Gastroesophageal sphincter (tissue), 4 donors: ENCODE results near the gene CDH13. TPM values are rescaled to one million over a fixed set of nuclear protein-coding genes. Genes with fewer than 3 reads are reported as not detected.

Experiments
- ATAC-seq: fragments of 150-250 bp; one replicate; pipeline ENCODE4 v1.9.1; 2016; ENCODE audit warnings: mild to moderate bottlenecking, moderate library complexity
- H3K27ac ChIP-seq, 4 donors: fragments of 200-600 bp; sonication (generic) in 3 of 4; 1 replicate in 3 of 4; 2 replicates in 1 of 4; pipeline ENCODE4 v1.5.1; 2016 to 2019
- H3K27me3 ChIP-seq: fragments of 200-600 bp; sonication (generic); one replicate; pipeline ENCODE4 v1.5.1; 2019
- H3K36me3 ChIP-seq, 2 donors: fragments of 200-600 bp; sonication (generic); one replicate each; pipeline ENCODE4 v1.5.1; 2019; ENCODE audit warnings: control low read depth in 1 of 2
- H3K4me1 ChIP-seq, 3 donors: fragments of 200-600 bp; sonication (generic); 1 replicate in 2 of 3; 2 replicates in 1 of 3; pipeline ENCODE4 v1.5.1; 2016 to 2019; ENCODE audit warnings: control low read depth in 2 of 3
- H3K4me3 ChIP-seq, 2 donors: fragments of 200-600 bp; sonication (generic); one replicate each; pipeline ENCODE4 v1.5.1; 2019; ENCODE audit warnings: mild to moderate bottlenecking in 1 of 2, moderate library complexity in 1 of 2
- H3K9me3 ChIP-seq, 3 donors: fragments of 200-600 bp; sonication (generic); one replicate each; pipeline ENCODE4 v1.5.1; 2017 to 2019; ENCODE audit warnings: control low read depth in 2 of 3
- EP300 ChIP-seq: sonication (generic); formaldehyde crosslinking; IDR thresholded peaks from one replicate; pipeline ENCODE4 v1.6.1; 2017; ENCODE audit warnings: antibody characterized with exemption, mild to moderate bottlenecking
- POLR2A ChIP-seq, 2 donors: fragments of 450-650 bp; IDR thresholded peaks; one replicate each; pipeline ENCODE4 v1.6.1; 2017; ENCODE audit warnings: antibody characterized with exemption in 2 of 2, mild to moderate bottlenecking in 2 of 2, moderate library complexity in 1 of 2
- POLR2AphosphoS5 ChIP-seq: sonication (generic); formaldehyde crosslinking; IDR thresholded peaks from one replicate; pipeline ENCODE4 v1.6.1; 2017; ENCODE audit warnings: antibody characterized with exemption
- WGBS, 2 donors: methylation state at CpG; one replicate each; pipeline ENCODE4 v1.1.5; 2018; ENCODE audit warnings: low coverage in 1 of 2; 5-methylcytosine and 5-hydroxymethylcytosine counted together
- total RNA-seq, 4 donors: library from RNA; depleted of rRNA; stranded (reverse); fragments of >200 nt; gene quantifications; one replicate each; pipeline ENCODE4 v1.1.0, GENCODE V29; 2016
- TF ChIP-seq, protein P1 (sequence below), 4 experiments: fragments of 200-600 bp in 2 of 4; fragments of 450-650 bp in 2 of 4; sonication (generic) in 1 of 4; IDR thresholded peaks; one replicate each; pipeline ENCODE4 v1.5.1; 2017 to 2019; ENCODE audit warnings: antibody characterized with exemption in 4 of 4, mild to moderate bottlenecking in 2 of 4, moderate library complexity in 2 of 4

Gene CDH13
- total RNA-seq, 4 donors from 2014 or later, result 4.2 to 22.3 (median 11.4) TPM

DNA sequence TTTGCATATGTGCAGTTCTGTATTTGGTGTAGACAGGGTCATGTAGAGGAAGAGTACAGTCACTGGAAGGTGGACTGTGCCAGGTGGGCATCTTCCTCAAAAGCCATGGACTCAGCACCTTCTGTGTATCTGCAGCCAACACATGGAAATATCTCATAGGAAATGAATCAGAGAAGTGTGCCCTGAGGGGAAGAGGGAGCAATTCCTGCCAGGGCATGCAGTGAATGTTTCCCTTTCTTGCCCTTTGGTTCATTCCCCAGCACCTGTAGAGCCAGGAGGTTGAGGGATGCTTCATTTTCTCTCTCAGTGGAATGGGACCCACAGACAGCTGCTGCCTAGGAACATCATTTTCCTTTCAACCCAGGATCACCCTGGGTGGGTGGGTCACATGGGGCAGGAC is 1034.9 kb downstream of the CDH13 start:
- TF ChIP-seq, protein P1, sequence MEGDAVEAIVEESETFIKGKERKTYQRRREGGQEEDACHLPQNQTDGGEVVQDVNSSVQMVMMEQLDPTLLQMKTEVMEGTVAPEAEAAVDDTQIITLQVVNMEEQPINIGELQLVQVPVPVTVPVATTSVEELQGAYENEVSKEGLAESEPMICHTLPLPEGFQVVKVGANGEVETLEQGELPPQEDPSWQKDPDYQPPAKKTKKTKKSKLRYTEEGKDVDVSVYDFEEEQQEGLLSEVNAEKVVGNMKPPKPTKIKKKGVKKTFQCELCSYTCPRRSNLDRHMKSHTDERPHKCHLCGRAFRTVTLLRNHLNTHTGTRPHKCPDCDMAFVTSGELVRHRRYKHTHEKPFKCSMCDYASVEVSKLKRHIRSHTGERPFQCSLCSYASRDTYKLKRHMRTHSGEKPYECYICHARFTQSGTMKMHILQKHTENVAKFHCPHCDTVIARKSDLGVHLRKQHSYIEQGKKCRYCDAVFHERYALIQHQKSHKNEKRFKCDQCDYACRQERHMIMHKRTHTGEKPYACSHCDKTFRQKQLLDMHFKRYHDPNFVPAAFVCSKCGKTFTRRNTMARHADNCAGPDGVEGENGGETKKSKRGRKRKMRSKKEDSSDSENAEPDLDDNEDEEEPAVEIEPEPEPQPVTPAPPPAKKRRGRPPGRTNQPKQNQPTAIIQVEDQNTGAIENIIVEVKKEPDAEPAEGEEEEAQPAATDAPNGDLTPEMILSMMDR (IDR thresholded peaks at IDR 0.05), result no peak
- no peak for TF ChIP-seq EP300
- no peak for TF ChIP-seq POLR2AphosphoS5
- no peak for TF ChIP-seq POLR2A (IDR thresholded peaks at IDR 0.05)
- Histone ChIP-seq H3K4me3 (no peak overlapping the region), H3K4me1 (no peaks in the 10 kb centered on the region), H3K27ac (no peak overlapping the region), H3K36me3 (no peaks in the 10 kb centered on the region), H3K9me3 (peaks cover 0 to 17% (median 0%) of the 10 kb centered on the region in 3 donors), H3K27me3 (no peaks in the 10 kb centered on the region)
- no peak for ATAC-seq

- 83 to 88% methylated on average over 1 to 2 of the region's 2 CpGs for WGBS, 2 donors
- no peak overlapping the region for H3K27ac ChIP-seq
Observed at GRCh38 chr16:83666449-83666848, 1039.7 kb downstream of the CDH13 start.

GRCh38 chr16:83669456-83669855 is 1042.7 kb downstream of the CDH13 start:
- Histone ChIP-seq H3K4me1 (no peaks in the 10 kb centered on the region), H3K27me3 (no peaks in the 10 kb centered on the region), H3K27ac (no peak overlapping the region), H3K9me3 (peaks cover 0 to 14% (median 0%) of the 10 kb centered on the region in 3 donors), H3K36me3 (no peaks in the 10 kb centered on the region), H3K4me3 (no peak overlapping the region)
- WGBS, 2 donors, result 63 to 65% methylated on average over 5 of the region's 5 CpGs
- TF ChIP-seq EP300 (no peak), POLR2A (IDR thresholded peaks at IDR 0.05) (no peak), POLR2AphosphoS5 (no peak)
- TF ChIP-seq, protein P1 (IDR thresholded peaks at IDR 0.05), result no peak
- no peak for ATAC-seq

More at GRCh38 chr16:83666449-83666848, 1039.7 kb downstream of the CDH13 start:
- Histone ChIP-seq H3K4me1 (no peaks in the 10 kb centered on the region), H3K9me3 (peaks cover 0 to 17% (median 0%) of the 10 kb centered on the region in 3 donors), H3K27me3 (no peaks in the 10 kb centered on the region), H3K36me3 (no peaks in the 10 kb centered on the region), H3K4me3 (no peak overlapping the region)
- ATAC-seq, result no peak
- TF ChIP-seq, protein P1 (IDR thresholded peaks at IDR 0.05), result no peak
- TF ChIP-seq POLR2A (IDR thresholded peaks at IDR 0.05), result no peak
- TF ChIP-seq EP300, result no peak
- TF ChIP-seq POLR2AphosphoS5, result no peak

DNA sequence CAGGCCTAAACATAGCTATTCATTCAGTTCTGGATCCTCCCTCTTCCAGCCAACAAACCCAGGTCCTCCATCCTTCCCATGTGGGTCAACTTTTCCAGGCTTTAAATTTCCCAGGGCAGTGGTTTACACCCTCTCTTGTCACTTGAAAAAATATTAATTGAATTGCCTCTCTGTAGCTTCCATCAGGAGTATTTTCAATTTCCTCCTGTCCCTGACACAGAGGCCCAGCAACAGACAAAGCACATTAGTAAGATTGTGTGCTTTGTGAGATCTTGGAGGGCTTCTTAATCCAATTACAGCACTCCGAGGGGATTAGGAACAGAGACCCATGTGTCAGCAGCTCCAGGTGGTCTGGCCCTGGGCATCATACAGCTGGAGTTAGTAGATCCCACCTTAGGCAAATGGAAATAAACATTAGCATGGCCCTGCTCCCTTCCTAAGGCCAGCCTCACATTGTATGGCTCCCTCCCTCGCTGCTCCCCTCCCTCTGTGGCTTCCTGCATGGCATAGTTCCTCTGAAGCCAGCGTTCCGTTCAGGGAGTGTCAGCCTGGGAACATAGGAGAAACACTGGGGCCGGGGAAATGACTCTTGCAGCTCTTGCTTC is 1048.3 kb downstream of the CDH13 start:
- Histone ChIP-seq H3K4me3 (no peak overlapping the region), H3K27me3 (no peaks in the 10 kb centered on the region), H3K9me3 (peaks cover 0 to 6% (median 0%) of the 10 kb centered on the region in 3 donors), H3K4me1 (no peaks in the 10 kb centered on the region), H3K36me3 (no peaks in the 10 kb centered on the region), H3K27ac (no peak overlapping the region)
- ATAC-seq, result no peak
- no peak for TF ChIP-seq EP300
- 22% methylated on average over 4 of the region's 5 CpGs; no CpG with 5 or more reads in 1 of the 2 donors for WGBS, 2 donors

- peaks cover 0 to 6% (median 0%) of the 10 kb centered on the region in 3 donors for H3K9me3 ChIP-seq
- H3K27me3 ChIP-seq, result no peaks in the 10 kb centered on the region
- no peak for ATAC-seq
- H3K4me1 ChIP-seq, result no peaks in the 10 kb centered on the region
- no peak for TF ChIP-seq POLR2AphosphoS5
- no peak for TF ChIP-seq POLR2A (IDR thresholded peaks at IDR 0.05)
- TF ChIP-seq EP300, result no peak
- TF ChIP-seq, protein P1 (IDR thresholded peaks at IDR 0.05), result no peak
- no peak overlapping the region for H3K27ac ChIP-seq
- no peak overlapping the region for H3K4me3 ChIP-seq
- WGBS, 2 donors, result 73% methylated on average over 4 of the region's 6 CpGs; no CpG with 5 or more reads in 1 of the 2 donors
- no peaks in the 10 kb centered on the region for H3K36me3 ChIP-seq
Observed at GRCh38 chr16:83676086-83676485, 1049.3 kb downstream of the CDH13 start.
